ENCODE measurements around the gene EPHA7. TPM values are rescaled to one million over a fixed set of nuclear protein-coding genes. Genes with fewer than 3 reads are reported as not detected.

The EPHA7 gene
- polyA plus RNA-seq, 1 of the 3 experiments (the other 2 are of a cell fraction), result under 0.01 TPM

- Histone ChIP-seq H3K4me2 (peak overlapping the region; percentile 80), H3K4me3 (ENCODE audit: low read depth in 2 of 2, low read length in 1 of 2) (0 out of 4 replicates have a peak overlapping the region, but pooled peaks of 1 of the 2 experiments have one; percentile 55), H3K27ac (ENCODE audit: low read depth in 2 of 2, low read length in 1 of 2) (no peak overlapping the region), H3K9me3 (no peaks in the 10 kb centered on the region), H3F3A (replicated peaks; ENCODE audit: insufficient read depth) (no peaks in the 10 kb centered on the region), H2AFZ (ENCODE audit: low read depth) (peak overlapping the region; percentile 51; the same call in 1 of the 2 replicates), H3K27me3 (ENCODE audit: insufficient read depth) (peaks cover 46% of the 10 kb centered on the region), H3K9me2 (no peaks in the 10 kb centered on the region), H3K79me2 (ENCODE audit: insufficient read depth) (no peaks in the 10 kb centered on the region), H4K20me1 (ENCODE audit: insufficient read depth) (no peaks in the 10 kb centered on the region), H3K36me3 (replicated peaks in 1 of 2; ENCODE audit: control insufficient read depth in 1 of 2, insufficient read depth in 2 of 2, low read length in 1 of 2) (no peaks in the 10 kb centered on the region), H3K4me1 (ENCODE audit: control insufficient read depth in 1 of 2, insufficient read depth in 2 of 2, low read depth in 1 of 2, low read length in 1 of 2) (peaks cover 0 to 10% of the 10 kb centered on the region in 2 experiments; a peak in 2 of 4 replicates), H3K9ac (no peak overlapping the region)
- peak; percentile 40 for DNase-seq
- ChIA-PET CTCF (no interaction called here), POLR2A (no interaction called here)
- no peak for TF ChIP-seq ZBTB33 (IDR thresholded peaks at IDR 0.05; ENCODE audit: borderline replicate concordance, low read depth)
- 3% methylated on average over 24 of the region's 27 CpGs for WGBS (ENCODE audit: low lambda C conversion rate)
These were observed 1.8 kb downstream of the EPHA7 start for GRCh38 chr6:93417421-93418013.

GRCh38 chr6:93416571-93417420 is 2.6 kb downstream of the EPHA7 start:
- peaks cover 46% of the 10 kb centered on the region for H3K27me3 ChIP-seq (ENCODE audit: insufficient read depth)
- H3K4me1 ChIP-seq (ENCODE audit: control insufficient read depth in 1 of 2, insufficient read depth in 2 of 2, low read depth in 1 of 2, low read length in 1 of 2), result peaks cover 0 to 10% of the 10 kb centered on the region in 2 experiments; a peak in 2 of 4 replicates
- H3F3A ChIP-seq (replicated peaks; ENCODE audit: insufficient read depth), result no peaks in the 10 kb centered on the region
- DNase-seq, result peak; percentile 31
- H4K20me1 ChIP-seq (ENCODE audit: insufficient read depth), result no peaks in the 10 kb centered on the region
- no peak overlapping the region for H3K4me3 ChIP-seq (ENCODE audit: low read depth in 2 of 2, low read length in 1 of 2)
- H3K9me2 ChIP-seq, result no peaks in the 10 kb centered on the region
- ChIA-PET POLR2A (no interaction called here), CTCF (no interaction called here)
- no peak for TF ChIP-seq SMC3 (IDR thresholded peaks at IDR 0.05; ENCODE audit: low read depth, low read length)
- TF ChIP-seq EZH2phosphoT487 (IDR thresholded peaks at IDR 0.05; ENCODE audit: borderline replicate concordance, low read depth), result no peak
- no peak for TF ChIP-seq RCOR1 (IDR thresholded peaks at IDR 0.05; ENCODE audit: low read length)
- TF ChIP-seq SIN3A (IDR thresholded peaks at IDR 0.05; ENCODE audit: borderline replicate concordance, low read depth, low read length), result no peak
- TF ChIP-seq TAF1 (IDR thresholded peaks at IDR 0.05; ENCODE audit: borderline replicate concordance, low read depth, low read length), result no peak
- no peak for TF ChIP-seq RXRA (IDR thresholded peaks at IDR 0.05; ENCODE audit: borderline replicate concordance, low read depth)
- TF ChIP-seq IRF3 (IDR thresholded peaks at IDR 0.05; ENCODE audit: low read depth, low read length), result no peak
- TF ChIP-seq NRF1 (IDR thresholded peaks at IDR 0.05; ENCODE audit: low read depth, low read length), result no peak
- no peak for TF ChIP-seq NFIC (IDR thresholded peaks at IDR 0.05; ENCODE audit: borderline replicate concordance)
- TF ChIP-seq REST (IDR thresholded peaks at IDR 0.05; ENCODE audit: low read depth, low read length), result no peak
- no peaks in the 10 kb centered on the region for H3K79me2 ChIP-seq (ENCODE audit: insufficient read depth)
- H3K4me2 ChIP-seq, result peak overlapping the region; percentile 80
- H3K27ac ChIP-seq (ENCODE audit: low read depth in 2 of 2, low read length in 1 of 2), result no peak overlapping the region
- no peaks in the 10 kb centered on the region for H3K9me3 ChIP-seq
- H2AFZ ChIP-seq (ENCODE audit: low read depth), result peak overlapping the region; percentile 51; the same call in 1 of the 2 replicates
- no peaks in the 10 kb centered on the region for H3K36me3 ChIP-seq (replicated peaks in 1 of 2; ENCODE audit: control insufficient read depth in 1 of 2, insufficient read depth in 2 of 2, low read length in 1 of 2)
- no peak overlapping the region for H3K9ac ChIP-seq
- 6% methylated on average over 25 of the region's 77 CpGs for WGBS (ENCODE audit: low lambda C conversion rate)

Measured in SK-N-SH (cell line).